Sigmoid colon (tissue), 7 donors: ENCODE results near the gene CACNA1G. TPM values are rescaled to one million over a fixed set of nuclear protein-coding genes. Genes with fewer than 3 reads are reported as not detected.

Experiments used
- DNase-seq: peaks from one replicate; pipeline ENCODE4 v3.0.0-alpha.2; 2019
- H3K27ac ChIP-seq, 4 donors: fragments of 200-600 bp; sonication (generic); one replicate each; pipeline ENCODE4 v1.5.1; 2016 to 2019; ENCODE audit warnings: mild to moderate bottlenecking in 1 of 4
- H3K27me3 ChIP-seq, 3 donors: fragments of 200-600 bp; sonication (generic); one replicate each; pipeline ENCODE4 v1.5.1; 2019; ENCODE audit warnings: mild to moderate bottlenecking in 1 of 3
- H3K36me3 ChIP-seq, 4 donors: fragments of 200-600 bp; sonication (generic); one replicate each; pipeline ENCODE4 v1.5.1; 2016 to 2019
- H3K4me1 ChIP-seq, 4 donors: fragments of 200-600 bp; sonication (generic); one replicate each; pipeline ENCODE4 v1.5.1; 2017 to 2019
- H3K4me3 ChIP-seq, 4 donors: fragments of 200-600 bp; sonication (generic); one replicate each; pipeline ENCODE4 v1.5.1; 2017 to 2019; ENCODE audit warnings: mild to moderate bottlenecking in 2 of 4, moderate library complexity in 1 of 4
- H3K9me3 ChIP-seq, 4 donors: fragments of 200-600 bp in 3 of 4; sonication (generic) in 3 of 4; one replicate each; pipeline versions ENCODE4 v1.5.1 to v1.6.1; 2013 to 2019
- CTCF ChIP-seq, 4 experiments: fragments of 450-650 bp in 3 of 4; fragments of 200-600 bp in 1 of 4; IDR thresholded peaks; one replicate each; pipeline ENCODE4 v1.5.1; 2016 to 2019; ENCODE audit warnings: antibody characterized with exemption in 4 of 4, mild to moderate bottlenecking in 3 of 4, moderate library complexity in 2 of 4
- EP300 ChIP-seq, 4 donors: sonication (generic); formaldehyde crosslinking; IDR thresholded peaks; one replicate each; pipeline ENCODE4 v1.6.1; 2017; ENCODE audit warnings: antibody characterized with exemption in 4 of 4
- POLR2A ChIP-seq, 2 donors: fragments of 450-650 bp; IDR thresholded peaks; one replicate each; pipeline ENCODE4 v1.6.1; 2016; ENCODE audit warnings: antibody characterized with exemption in 2 of 2, mild to moderate bottlenecking in 2 of 2, moderate library complexity in 2 of 2
- POLR2AphosphoS5 ChIP-seq, 4 donors: sonication (generic); formaldehyde crosslinking; IDR thresholded peaks; one replicate each; pipeline ENCODE4 v1.6.1; 2017; ENCODE audit warnings: antibody characterized with exemption in 4 of 4
- WGBS, 2 donors: extraction: QIAGEN DNeasy Blood & Tissue Kit; methylation state at CpG; one replicate each; pipeline ENCODE4 v1.1.7; 2013; 5-methylcytosine and 5-hydroxymethylcytosine counted together
- intact Hi-C: fragments of 100-400 bp; cut with DNase I; formaldehyde crosslinking; loops from one replicate; pipeline ENCODE4 v1.15.1; 2023
- polyA plus RNA-seq, 3 donors: library from polyadenylated mRNA; stranded (reverse); fragments of 200-250 nt; gene quantifications; one replicate each; pipeline ENCODE4 v1.2.3, GENCODE V29; 2013
- total RNA-seq, 4 donors: library from RNA; depleted of rRNA; stranded (reverse); fragments of >200 nt; gene quantifications; one replicate each; pipeline ENCODE4 v1.1.0, GENCODE V29; 2016
- donor health status: healthy with polysubstance abuse.
- donor health status: Bipolar disorder and iron deficiency.
- donor health status: healthy.

CACNA1G gene
- total and polyA plus RNA-seq, 7 donors, result under 0.01 to 1.4 (median 0.34) TPM; not detected in 1

GRCh38 chr17:50661348-50661747 lies 100.8 kb downstream of the CACNA1G start:
- TF ChIP-seq POLR2A (IDR thresholded peaks at IDR 0.05) (no peak), CTCF (IDR thresholded peaks at IDR 0.05) (no peak), POLR2AphosphoS5 (IDR thresholded peaks at IDR 0.05) (no peak), EP300 (IDR thresholded peaks at IDR 0.05) (no peak)
- peaks cover 0 to 33% (median 25%) of the 10 kb centered on the region in 4 donors for H3K4me1 ChIP-seq
- H3K27ac ChIP-seq, result peak overlapping the region; percentile 32 to 50 (median 46)
- H3K36me3 ChIP-seq, result no peaks in the 10 kb centered on the region
- no peaks in the 10 kb centered on the region for H3K9me3 ChIP-seq
- H3K27me3 ChIP-seq, result no peaks in the 10 kb centered on the region
- no peak overlapping the region for H3K4me3 ChIP-seq
- 49 to 76% methylated on average over 5 of the region's 5 CpGs for WGBS, 2 donors
- no peak for DNase-seq
- intact Hi-C loops, result no loop called here

- intact Hi-C loops, result no loop called here
- Histone ChIP-seq H3K4me3 (no peak overlapping the region), H3K4me1 (peaks cover 0 to 33% (median 25%) of the 10 kb centered on the region in 4 donors), H3K9me3 (no peaks in the 10 kb centered on the region), H3K27me3 (no peaks in the 10 kb centered on the region), H3K36me3 (no peaks in the 10 kb centered on the region), H3K27ac (peak overlapping the region; percentile 32 to 50 (median 46))
- no peak for TF ChIP-seq CTCF (IDR thresholded peaks at IDR 0.05)
- TF ChIP-seq POLR2A (IDR thresholded peaks at IDR 0.05), result no peak
- TF ChIP-seq POLR2AphosphoS5 (IDR thresholded peaks at IDR 0.05), result peak in 3 of 4 donors; percentile 57 to 66 (median 62)
- peak in 1 of 4 donors; percentile 49 for TF ChIP-seq EP300 (IDR thresholded peaks at IDR 0.05)
- peak; percentile 81 for DNase-seq
- 13 to 41% methylated on average over 9 of the region's 9 CpGs for WGBS, 2 donors
Observed at GRCh38 chr17:50661795-50662391, 101.4 kb downstream of the CACNA1G start.

- no peak for DNase-seq
- TF ChIP-seq EP300 (IDR thresholded peaks at IDR 0.05) (no peak), CTCF (IDR thresholded peaks at IDR 0.05) (no peak), POLR2AphosphoS5 (IDR thresholded peaks at IDR 0.05) (no peak), POLR2A (IDR thresholded peaks at IDR 0.05) (no peak)
- Histone ChIP-seq H3K27me3 (no peaks in the 10 kb centered on the region), H3K27ac (peak overlapping the region in 2 of 4 donors; percentile 44 to 50), H3K4me3 (no peak overlapping the region), H3K36me3 (no peaks in the 10 kb centered on the region), H3K4me1 (peaks cover 0 to 33% (median 25%) of the 10 kb centered on the region in 4 donors), H3K9me3 (no peaks in the 10 kb centered on the region)
- intact Hi-C loops, result no loop called here
- 92 to 93% methylated on average over 9 of the region's 9 CpGs for WGBS, 2 donors
Observed at GRCh38 chr17:50662632-50663225, 102.2 kb downstream of the CACNA1G start.

- no peaks in the 10 kb centered on the region for H3K36me3 ChIP-seq
Observed at GRCh38 chr17:50663812-50664374, 103.4 kb downstream of the CACNA1G start.

More at GRCh38 chr17:50663812-50664374, 103.4 kb downstream of the CACNA1G start:
- Histone ChIP-seq H3K4me3 (no peak overlapping the region), H3K4me1 (peaks cover 0 to 33% (median 25%) of the 10 kb centered on the region in 4 donors), H3K27me3 (no peaks in the 10 kb centered on the region), H3K27ac (no peak overlapping the region), H3K9me3 (no peaks in the 10 kb centered on the region)
- intact Hi-C loops, result no loop called here
- TF ChIP-seq EP300 (IDR thresholded peaks at IDR 0.05), result no peak
- TF ChIP-seq POLR2AphosphoS5 (IDR thresholded peaks at IDR 0.05), result no peak
- no peak for TF ChIP-seq CTCF (IDR thresholded peaks at IDR 0.05)
- TF ChIP-seq POLR2A (IDR thresholded peaks at IDR 0.05), result no peak
- WGBS, 2 donors, result 86 to 89% methylated on average over 10 of the region's 10 CpGs
- no peak for DNase-seq
